ENCODE results near the gene MARF1.
"Not testable (repeated sequence)": the region's sequence is repeated elsewhere in the genome, so short reads cannot be mapped to it uniquely, and the experiment has no call there.

The MARF1 gene

GRCh38 chr16:15575293-15576049, 67.5 kb downstream of the MARF1 start:
- Histone ChIP-seq H3K27me3 (ENCODE audit: insufficient read depth, low read length) (no peaks in the 10 kb centered on the region), H3K9me3 (ENCODE audit: insufficient read depth, low read depth, low read length) (no peaks in the 10 kb centered on the region), H3K27ac (ENCODE audit: low read depth, low read length) (no peak overlapping the region), H3K9ac (ENCODE audit: low read depth, low read length) (no peak overlapping the region), H3K36me3 (ENCODE audit: insufficient read depth, low read length) (no peaks in the 10 kb centered on the region), H3K4me1 (ENCODE audit: insufficient read depth, low read length) (0 out of 2 replicates have a peak, but pooled peaks cover 12% of the 10 kb centered on the region), H3K4me3 (ENCODE audit: low read length) (no peak overlapping the region)
- 98% methylated on average over 4 of the region's 4 CpGs for WGBS

GRCh38 chr16:15574614-15574948, 68.4 kb downstream of the MARF1 start:
- Histone ChIP-seq H3K4me3 (ENCODE audit: low read length) (no peak overlapping the region), H3K36me3 (ENCODE audit: insufficient read depth, low read length) (no peaks in the 10 kb centered on the region), H3K9ac (ENCODE audit: low read depth, low read length) (no peak overlapping the region), H3K9me3 (ENCODE audit: insufficient read depth, low read depth, low read length) (no peaks in the 10 kb centered on the region), H3K27ac (ENCODE audit: low read depth, low read length) (no peak overlapping the region), H3K4me1 (ENCODE audit: insufficient read depth, low read length) (0 out of 2 replicates have a peak, but pooled peaks cover 12% of the 10 kb centered on the region), H3K27me3 (ENCODE audit: insufficient read depth, low read length) (no peaks in the 10 kb centered on the region)
- WGBS: 96% methylated on average over 10 of the region's 10 CpGs

GRCh38 chr16:15573896-15574613, 68.9 kb downstream of the MARF1 start:
- not testable (repeated sequence) for H3K9me3 ChIP-seq (ENCODE audit: insufficient read depth, low read depth, low read length); H3K27me3 ChIP-seq (ENCODE audit: insufficient read depth, low read length); H3K36me3 ChIP-seq (ENCODE audit: insufficient read depth, low read length); H3K9ac ChIP-seq (ENCODE audit: low read depth, low read length); H3K4me3 ChIP-seq (ENCODE audit: low read length); H3K27ac ChIP-seq (ENCODE audit: low read depth, low read length)
- 0 out of 2 replicates have a peak, but pooled peaks cover 12% of the 10 kb centered on the region for H3K4me1 ChIP-seq (ENCODE audit: insufficient read depth, low read length)
- WGBS: 94% methylated on average over 11 of the region's 11 CpGs

- Histone ChIP-seq H3K4me3 (ENCODE audit: low read length) (no peak overlapping the region), H3K27ac (ENCODE audit: low read depth, low read length) (no peak overlapping the region), H3K9me3 (ENCODE audit: insufficient read depth, low read depth, low read length) (no peaks in the 10 kb centered on the region), H3K27me3 (ENCODE audit: insufficient read depth, low read length) (no peaks in the 10 kb centered on the region), H3K36me3 (ENCODE audit: insufficient read depth, low read length) (no peaks in the 10 kb centered on the region), H3K9ac (ENCODE audit: low read depth, low read length) (no peak overlapping the region), H3K4me1 (ENCODE audit: insufficient read depth, low read length) (0 out of 2 replicates have a peak, but pooled peaks cover 12% of the 10 kb centered on the region)
- WGBS: 93% methylated on average over 7 of the region's 7 CpGs
Measured at GRCh38 chr16:15573274-15573895, 69.6 kb downstream of the MARF1 start.

- Histone ChIP-seq H3K27ac (ENCODE audit: low read depth, low read length) (no peak overlapping the region), H3K9ac (ENCODE audit: low read depth, low read length) (no peak overlapping the region), H3K36me3 (ENCODE audit: insufficient read depth, low read length) (no peaks in the 10 kb centered on the region; the same call in 1 of the 2 replicates), H3K9me3 (ENCODE audit: insufficient read depth, low read depth, low read length) (no peaks in the 10 kb centered on the region), H3K27me3 (ENCODE audit: insufficient read depth, low read length) (no peaks in the 10 kb centered on the region), H3K4me1 (ENCODE audit: insufficient read depth, low read length) (0 out of 2 replicates have a peak, but pooled peaks cover 12% of the 10 kb centered on the region), H3K4me3 (ENCODE audit: low read length) (no peak overlapping the region)
- 91% methylated on average over 9 of the region's 9 CpGs for WGBS
Measured at GRCh38 chr16:15572329-15573001, 70.5 kb downstream of the MARF1 start.

GRCh38 chr16:15571557-15571956, 71.4 kb downstream of the MARF1 start:
- Histone ChIP-seq H3K9ac (ENCODE audit: low read depth, low read length) (no peak overlapping the region), H3K4me1 (ENCODE audit: insufficient read depth, low read length) (0 out of 2 replicates have a peak, but pooled peaks cover 12% of the 10 kb centered on the region), H3K27ac (ENCODE audit: low read depth, low read length) (no peak overlapping the region), H3K27me3 (ENCODE audit: insufficient read depth, low read length) (no peaks in the 10 kb centered on the region), H3K36me3 (ENCODE audit: insufficient read depth, low read length) (no peaks in the 10 kb centered on the region; the same call in 1 of the 2 replicates), H3K4me3 (ENCODE audit: low read length) (no peak overlapping the region), H3K9me3 (ENCODE audit: insufficient read depth, low read depth, low read length) (no peaks in the 10 kb centered on the region)
- WGBS: 67% methylated on average over 6 of the region's 6 CpGs

- not testable (repeated sequence) for H3K27ac ChIP-seq (ENCODE audit: low read depth, low read length); H3K9ac ChIP-seq (ENCODE audit: low read depth, low read length); H3K9me3 ChIP-seq (ENCODE audit: insufficient read depth, low read depth, low read length); H3K4me3 ChIP-seq (ENCODE audit: low read length); H3K27me3 ChIP-seq (ENCODE audit: insufficient read depth, low read length); H3K36me3 ChIP-seq (ENCODE audit: insufficient read depth, low read length)
- 0 out of 2 replicates have a peak, but pooled peaks cover 12% of the 10 kb centered on the region for H3K4me1 ChIP-seq (ENCODE audit: insufficient read depth, low read length)
- 88% methylated on average over 4 of the region's 4 CpGs for WGBS
Measured at GRCh38 chr16:15570666-15571065, 72.3 kb downstream of the MARF1 start.

- WGBS: 94% methylated on average over 5 of the region's 5 CpGs
- Histone ChIP-seq H3K9ac (ENCODE audit: low read depth, low read length) (no peak overlapping the region), H3K9me3 (ENCODE audit: insufficient read depth, low read depth, low read length) (no peaks in the 10 kb centered on the region), H3K36me3 (ENCODE audit: insufficient read depth, low read length) (no peaks in the 10 kb centered on the region; the same call in 1 of the 2 replicates), H3K4me1 (ENCODE audit: insufficient read depth, low read length) (peaks cover 10% of the 10 kb centered on the region; the same call in 1 of the 2 replicates), H3K4me3 (ENCODE audit: low read length) (no peak overlapping the region), H3K27ac (ENCODE audit: low read depth, low read length) (no peak overlapping the region), H3K27me3 (ENCODE audit: insufficient read depth, low read length) (no peaks in the 10 kb centered on the region)
Measured at GRCh38 chr16:15567823-15568222, 75.1 kb downstream of the MARF1 start.

- Histone ChIP-seq H3K4me1 (ENCODE audit: insufficient read depth, low read length) (peaks cover 4% of the 10 kb centered on the region; the same call in 1 of the 2 replicates), H3K9ac (ENCODE audit: low read depth, low read length) (no peak overlapping the region), H3K36me3 (ENCODE audit: insufficient read depth, low read length) (no peaks in the 10 kb centered on the region; the same call in 1 of the 2 replicates), H3K9me3 (ENCODE audit: insufficient read depth, low read depth, low read length) (no peaks in the 10 kb centered on the region), H3K27me3 (ENCODE audit: insufficient read depth, low read length) (no peaks in the 10 kb centered on the region), H3K27ac (ENCODE audit: low read depth, low read length) (no peak overlapping the region), H3K4me3 (ENCODE audit: low read length) (no peak overlapping the region)
- 91% methylated on average over 2 of the region's 2 CpGs for WGBS
Measured at GRCh38 chr16:15566095-15566494, 76.9 kb downstream of the MARF1 start.

- H3K4me3 ChIP-seq (ENCODE audit: low read length): no peak overlapping the region
- 84% methylated on average over 6 of the region's 7 CpGs for WGBS
- no peaks in the 10 kb centered on the region for H3K9me3 ChIP-seq (ENCODE audit: insufficient read depth, low read depth, low read length)
- no peak overlapping the region for H3K9ac ChIP-seq (ENCODE audit: low read depth, low read length)
- H3K27ac ChIP-seq (ENCODE audit: low read depth, low read length): no peak overlapping the region
- H3K36me3 ChIP-seq (ENCODE audit: insufficient read depth, low read length): no peaks in the 10 kb centered on the region; the same call in 1 of the 2 replicates
- H3K4me1 ChIP-seq (ENCODE audit: insufficient read depth, low read length): peaks cover 4% of the 10 kb centered on the region; the same call in 1 of the 2 replicates
- no peaks in the 10 kb centered on the region for H3K27me3 ChIP-seq (ENCODE audit: insufficient read depth, low read length)
Measured at GRCh38 chr16:15564604-15565339, 78.2 kb downstream of the MARF1 start.
